GM12878 (cell line): ENCODE measurements around the gene SEPTIN10. TPM values are rescaled to one million over a fixed set of nuclear protein-coding genes. Genes with fewer than 3 reads are reported as not detected.

ENCODE experiments used
- BMI1 ChIP-seq: fragments of 450-650 bp; IDR thresholded peaks from 2 replicates; pipeline ENCODE4 v1.6.1; 2016; ENCODE audit warnings: mild to moderate bottlenecking, moderate library complexity, borderline replicate concordance
- CBX5 ChIP-seq: sonication (generic); IDR thresholded peaks from 2 replicates; pipeline ENCODE4 v1.6.1; 2016; ENCODE audit warnings: low read depth, moderate library complexity, mild to moderate bottlenecking, inconsistent platforms
- ETV6 ChIP-seq, 2 experiments: fragments of 450-650 bp in 1 of 2; IDR thresholded peaks in 1 of 2; conservative IDR thresholded peaks in 1 of 2; 2 replicates each; pipeline ENCODE4 v1.6.1; 2014; ENCODE audit warnings: antibody characterized with exemption in 1 of 2, borderline replicate concordance in 1 of 2, low read depth in 1 of 2, mild to moderate bottlenecking in 1 of 2, moderate library complexity in 1 of 2
- IKZF2 ChIP-seq, 2 experiments: fragments of 450-650 bp; IDR thresholded peaks; 2 replicates each; pipeline ENCODE4 v1.6.1; 2017; ENCODE audit warnings: mild to moderate bottlenecking in 2 of 2, moderate library complexity in 2 of 2
- IRF4 ChIP-seq: IDR thresholded peaks from 2 replicates; pipeline ENCODE4 v1.6.1; 2011; ENCODE audit warnings: low read depth, low read length
- NFYA ChIP-seq: IDR thresholded peaks from 2 replicates; pipeline ENCODE4 v1.6.1; 2011; ENCODE audit warnings: low read depth, mild to moderate bottlenecking, low read length, improper control_type of control experiment, borderline replicate concordance
- NR2C2 ChIP-seq: IDR thresholded peaks from 2 replicates; pipeline ENCODE4 v1.6.1; 2011; ENCODE audit warnings: borderline replicate concordance, low read depth; ENCODE audit not compliant: control insufficient read depth, insufficient read length
- RBBP5 ChIP-seq: fragments of 200-600 bp; sonication (generic); conservative IDR thresholded peaks from 2 replicates; pipeline ENCODE4 v1.6.1; 2016
- RUNX3 ChIP-seq: IDR thresholded peaks from 2 replicates; pipeline ENCODE4 v1.6.1; 2012; ENCODE audit warnings: low read length, inconsistent platforms
- SP1 ChIP-seq: IDR thresholded peaks from one replicate; pipeline ENCODE4 v1.6.1; 2011; ENCODE audit warnings: low read depth, low read length
- SUZ12 ChIP-seq: fragments of 200-600 bp; sonication (generic); IDR thresholded peaks from one replicate; pipeline ENCODE4 v1.6.1; 2018; ENCODE audit warnings: antibody characterized with exemption, mild to moderate bottlenecking; ENCODE audit not compliant: unreplicated experiment
- YY1 ChIP-seq: IDR thresholded peaks from 2 replicates; pipeline ENCODE4 v1.6.1; 2011; ENCODE audit warnings: low read depth, mild to moderate bottlenecking, low read length
- ZNF207 ChIP-seq: fragments of 450-650 bp; IDR thresholded peaks from 2 replicates; pipeline ENCODE4 v1.6.1; 2014; ENCODE audit warnings: antibody characterized with exemption, mild to moderate bottlenecking, borderline replicate concordance
- polyA plus RNA-seq, 11 experiments: library from polyadenylated mRNA; depleted of rRNA in 4 of 11; unstranded in 6 of 11; stranded (reverse) in 5 of 11; fragments of >200 nt; fragmentation: Nextera tagmentation in 4 of 11; fragmentation: Illumina TruSeq in 1 of 11; extraction: Ambion mirVana in 4 of 11; extraction: Trizol in 1 of 11; gene quantifications; 1 replicate in 1 of 11; 2 replicates in 10 of 11; pipeline versions ENCODE4 v1.2.1 to v1.2.3, GENCODE V29; 2011 to 2016; ENCODE audit warnings: inconsistent platforms in 2 of 11, missing spikeins in 2 of 11, low read depth in 1 of 11
- total RNA-seq, 4 experiments: library from RNA; depleted of rRNA in 3 of 4; stranded (reverse); fragments of >200 nt in 3 of 4; fragmentation: Illumina TruSeq in 1 of 4; extraction: Trizol in 1 of 4; gene quantifications; 2 replicates each; pipeline versions ENCODE4 v1.2.1 to v1.2.3, GENCODE V29; 2013 to 2021
- TF ChIP-seq, protein P1 (sequence below): fragments of 150-350 bp; IDR thresholded peaks from 2 replicates; pipeline ENCODE4 v1.6.1; 2016; ENCODE audit warnings: low read depth, low read length
- TF ChIP-seq, protein P2 (sequence below): fragments of 450-650 bp; IDR thresholded peaks from 2 replicates; pipeline ENCODE4 v1.6.1; 2016; ENCODE audit warnings: mild to moderate bottlenecking
- TF ChIP-seq, protein P3 (sequence below): fragments of 450-650 bp; IDR thresholded peaks from 2 replicates; pipeline ENCODE4 v1.6.1; 2016; ENCODE audit warnings: mild to moderate bottlenecking, moderate library complexity, borderline replicate concordance

Gene SEPTIN10
- total and polyA plus RNA-seq, 10 of the 15 experiments (the other 5 are each of a cell fraction or from before 2014, with no cell fraction given), result 20.2 to 132 (median 62.7) TPM

DNA sequence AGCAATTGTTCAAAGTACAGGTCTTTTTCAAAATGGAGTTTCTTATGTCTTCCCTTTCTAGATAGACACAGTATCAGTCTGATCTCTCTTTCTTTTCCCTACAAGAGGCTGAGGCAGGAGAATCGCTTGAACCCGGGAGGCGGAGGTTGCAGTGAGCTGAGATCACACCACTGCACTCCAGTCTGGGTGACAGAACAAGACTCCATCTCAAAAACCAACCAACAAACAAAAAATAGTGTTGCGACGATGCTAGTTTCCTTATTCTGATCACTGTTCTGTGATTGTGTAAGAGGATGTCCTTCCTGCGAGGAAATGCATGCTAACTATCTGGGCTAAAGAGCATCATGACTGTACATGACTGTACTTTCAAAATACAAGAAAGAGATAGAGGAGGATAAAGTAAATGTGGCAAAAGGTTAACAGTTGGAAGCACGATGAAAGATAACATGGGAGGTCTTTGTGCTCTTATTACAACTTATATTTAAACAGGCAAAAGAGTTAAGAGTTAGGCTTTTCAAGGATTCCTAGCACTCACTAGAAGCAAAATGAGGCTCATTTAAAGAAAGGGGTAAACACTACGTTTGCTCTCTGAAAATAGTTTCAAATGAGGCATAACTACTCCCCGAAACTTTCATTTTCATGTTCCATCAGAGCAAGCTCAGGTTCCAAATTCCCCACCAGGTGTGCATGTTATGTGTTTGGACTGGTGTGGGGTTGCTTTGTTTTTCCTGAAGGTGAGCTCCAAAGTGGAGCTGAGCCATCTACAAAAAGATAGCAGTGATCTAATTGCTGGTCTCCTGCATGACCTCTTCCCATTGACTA, 24.2 kb upstream of the SEPTIN10 start (continued):
- TF ChIP-seq, protein P1, sequence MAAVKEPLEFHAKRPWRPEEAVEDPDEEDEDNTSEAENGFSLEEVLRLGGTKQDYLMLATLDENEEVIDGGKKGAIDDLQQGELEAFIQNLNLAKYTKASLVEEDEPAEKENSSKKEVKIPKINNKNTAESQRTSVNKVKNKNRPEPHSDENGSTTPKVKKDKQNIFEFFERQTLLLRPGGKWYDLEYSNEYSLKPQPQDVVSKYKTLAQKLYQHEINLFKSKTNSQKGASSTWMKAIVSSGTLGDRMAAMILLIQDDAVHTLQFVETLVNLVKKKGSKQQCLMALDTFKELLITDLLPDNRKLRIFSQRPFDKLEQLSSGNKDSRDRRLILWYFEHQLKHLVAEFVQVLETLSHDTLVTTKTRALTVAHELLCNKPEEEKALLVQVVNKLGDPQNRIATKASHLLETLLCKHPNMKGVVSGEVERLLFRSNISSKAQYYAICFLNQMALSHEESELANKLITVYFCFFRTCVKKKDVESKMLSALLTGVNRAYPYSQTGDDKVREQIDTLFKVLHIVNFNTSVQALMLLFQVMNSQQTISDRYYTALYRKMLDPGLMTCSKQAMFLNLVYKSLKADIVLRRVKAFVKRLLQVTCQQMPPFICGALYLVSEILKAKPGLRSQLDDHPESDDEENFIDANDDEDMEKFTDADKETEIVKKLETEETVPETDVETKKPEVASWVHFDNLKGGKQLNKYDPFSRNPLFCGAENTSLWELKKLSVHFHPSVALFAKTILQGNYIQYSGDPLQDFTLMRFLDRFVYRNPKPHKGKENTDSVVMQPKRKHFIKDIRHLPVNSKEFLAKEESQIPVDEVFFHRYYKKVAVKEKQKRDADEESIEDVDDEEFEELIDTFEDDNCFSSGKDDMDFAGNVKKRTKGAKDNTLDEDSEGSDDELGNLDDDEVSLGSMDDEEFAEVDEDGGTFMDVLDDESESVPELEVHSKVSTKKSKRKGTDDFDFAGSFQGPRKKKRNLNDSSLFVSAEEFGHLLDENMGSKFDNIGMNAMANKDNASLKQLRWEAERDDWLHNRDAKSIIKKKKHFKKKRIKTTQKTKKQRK, result no peak
- TF ChIP-seq NFYA (no peak), SP1 (no peak), IKZF2 (IDR thresholded peaks at IDR 0.05) (peak; percentile 42 to 55; a peak in 3 of 4 replicates), SUZ12 (no peak), ZNF207 (no peak), BMI1 (no peak), ETV6 (conservative IDR thresholded peaks at IDR 0.05 in 1 of 2, IDR thresholded peaks at IDR 0.05 in 1 of 2; ENCODE audit: borderline replicate concordance in 1 of 2, low read depth in 1 of 2) (peak in 1 of 2 experiments; percentile 52; a peak in 2 of 4 replicates), YY1 (no peak), IRF4 (peak; percentile 8; the same call in 1 of the 2 replicates), NR2C2 (no peak), CBX5 (no peak), RUNX3 (peak; percentile 39; the same call in 1 of the 2 replicates), RBBP5 (peak; percentile 73; the same call in 1 of the 2 replicates)
- TF ChIP-seq, protein P2, sequence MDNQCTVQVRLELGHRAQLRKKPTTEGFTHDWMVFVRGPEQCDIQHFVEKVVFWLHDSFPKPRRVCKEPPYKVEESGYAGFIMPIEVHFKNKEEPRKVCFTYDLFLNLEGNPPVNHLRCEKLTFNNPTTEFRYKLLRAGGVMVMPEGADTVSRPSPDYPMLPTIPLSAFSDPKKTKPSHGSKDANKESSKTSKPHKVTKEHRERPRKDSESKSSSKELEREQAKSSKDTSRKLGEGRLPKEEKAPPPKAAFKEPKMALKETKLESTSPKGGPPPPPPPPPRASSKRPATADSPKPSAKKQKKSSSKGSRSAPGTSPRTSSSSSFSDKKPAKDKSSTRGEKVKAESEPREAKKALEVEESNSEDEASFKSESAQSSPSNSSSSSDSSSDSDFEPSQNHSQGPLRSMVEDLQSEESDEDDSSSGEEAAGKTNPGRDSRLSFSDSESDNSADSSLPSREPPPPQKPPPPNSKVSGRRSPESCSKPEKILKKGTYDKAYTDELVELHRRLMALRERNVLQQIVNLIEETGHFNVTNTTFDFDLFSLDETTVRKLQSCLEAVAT, result peak; percentile 37; the same call in 1 of the 2 replicates
- TF ChIP-seq, protein P3, sequence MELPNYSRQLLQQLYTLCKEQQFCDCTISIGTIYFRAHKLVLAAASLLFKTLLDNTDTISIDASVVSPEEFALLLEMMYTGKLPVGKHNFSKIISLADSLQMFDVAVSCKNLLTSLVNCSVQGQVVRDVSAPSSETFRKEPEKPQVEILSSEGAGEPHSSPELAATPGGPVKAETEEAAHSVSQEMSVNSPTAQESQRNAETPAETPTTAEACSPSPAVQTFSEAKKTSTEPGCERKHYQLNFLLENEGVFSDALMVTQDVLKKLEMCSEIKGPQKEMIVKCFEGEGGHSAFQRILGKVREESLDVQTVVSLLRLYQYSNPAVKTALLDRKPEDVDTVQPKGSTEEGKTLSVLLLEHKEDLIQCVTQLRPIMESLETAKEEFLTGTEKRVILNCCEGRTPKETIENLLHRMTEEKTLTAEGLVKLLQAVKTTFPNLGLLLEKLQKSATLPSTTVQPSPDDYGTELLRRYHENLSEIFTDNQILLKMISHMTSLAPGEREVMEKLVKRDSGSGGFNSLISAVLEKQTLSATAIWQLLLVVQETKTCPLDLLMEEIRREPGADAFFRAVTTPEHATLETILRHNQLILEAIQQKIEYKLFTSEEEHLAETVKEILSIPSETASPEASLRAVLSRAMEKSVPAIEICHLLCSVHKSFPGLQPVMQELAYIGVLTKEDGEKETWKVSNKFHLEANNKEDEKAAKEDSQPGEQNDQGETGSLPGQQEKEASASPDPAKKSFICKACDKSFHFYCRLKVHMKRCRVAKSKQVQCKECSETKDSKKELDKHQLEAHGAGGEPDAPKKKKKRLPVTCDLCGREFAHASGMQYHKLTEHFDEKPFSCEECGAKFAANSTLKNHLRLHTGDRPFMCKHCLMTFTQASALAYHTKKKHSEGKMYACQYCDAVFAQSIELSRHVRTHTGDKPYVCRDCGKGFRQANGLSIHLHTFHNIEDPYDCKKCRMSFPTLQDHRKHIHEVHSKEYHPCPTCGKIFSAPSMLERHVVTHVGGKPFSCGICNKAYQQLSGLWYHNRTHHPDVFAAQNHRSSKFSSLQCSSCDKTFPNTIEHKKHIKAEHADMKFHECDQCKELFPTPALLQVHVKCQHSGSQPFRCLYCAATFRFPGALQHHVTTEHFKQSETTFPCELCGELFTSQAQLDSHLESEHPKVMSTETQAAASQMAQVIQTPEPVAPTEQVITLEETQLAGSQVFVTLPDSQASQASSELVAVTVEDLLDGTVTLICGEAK, result no peak
